A549 treated with Hydrocortisone at 1 μM for 4 hours (cell line): ENCODE measurements around the gene PALLD. TPM values are rescaled to one million over a fixed set of nuclear protein-coding genes. Genes with fewer than 3 reads are reported as not detected.

Source experiments
- total RNA-seq: library from RNA; stranded (reverse); fragments of 200-300 nt; extraction: Qiagen RNA extraction; gene quantifications from 5 replicates; pipeline ENCODE4 v1.2.3, GENCODE V29; 2022

PALLD gene
- total RNA-seq, result 52.3 to 95.8 TPM (median 66.2 TPM) in 5 replicates

DNA sequence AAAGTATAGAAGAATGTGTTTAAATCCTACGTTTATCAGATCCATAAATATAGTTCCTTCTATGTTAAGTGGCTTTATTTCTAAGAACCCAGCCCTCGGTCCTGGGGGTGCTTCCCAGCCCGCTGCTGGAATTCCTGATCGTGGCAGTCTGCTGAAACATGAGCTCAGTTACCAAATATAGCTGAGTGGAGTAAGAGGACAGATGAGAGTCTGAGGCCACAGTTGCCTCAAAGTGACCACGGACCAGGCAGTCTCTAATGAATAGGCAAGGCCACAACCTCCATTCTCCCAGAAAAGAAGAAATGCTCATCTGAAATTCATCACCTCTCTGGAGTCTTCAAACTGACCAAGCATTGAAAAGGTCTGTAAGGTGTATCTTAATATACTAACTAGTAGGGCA, at the start of gene PALLD:
TSS of gene PALLD (plus strand) at position 219 of the 400 bp plus-strand sequence.

Other genes starting within 250 kb of the PALLD start
- gene DDX60, start 178.3 kb upstream of the PALLD start, total RNA-seq, result 2.0 to 2.9 TPM (median 2.3 TPM) in 5 replicates
- gene DDX60L, start 16.6 kb upstream of the PALLD start, total RNA-seq, result 7.9 to 11.6 TPM (median 9.1 TPM) in 5 replicates